Measurements from ENCODE around the gene PRDM2. TPM values are rescaled to one million over a fixed set of nuclear protein-coding genes. Genes with fewer than 3 reads are reported as not detected.
A peak's percentile ranks its signal among the peaks of the same experiment; 100 is the strongest.

The PRDM2 gene
- polyA plus RNA-seq, 1 of the 3 experiments (the other 2 are of a cell fraction), result 7.2 TPM

- DNase-seq, result peak; percentile 1
Observed at GRCh38 chr1:13830170-13830569, 130.2 kb downstream of the PRDM2 start.

More at GRCh38 chr1:13830170-13830569, 130.2 kb downstream of the PRDM2 start:
- no peaks in the 10 kb centered on the region for H3K9me3 ChIP-seq
- no peak overlapping the region for H3K9ac ChIP-seq
- no peak overlapping the region for H3K4me2 ChIP-seq
- H4K20me1 ChIP-seq (ENCODE audit: insufficient read depth), result no peaks in the 10 kb centered on the region
- H3K36me3 ChIP-seq (replicated peaks in 1 of 2; ENCODE audit: control insufficient read depth in 1 of 2, insufficient read depth in 2 of 2, low read length in 1 of 2), result no peaks in the 10 kb centered on the region
- TF ChIP-seq GABPA (IDR thresholded peaks at IDR 0.05; ENCODE audit: low read depth), result no peak
- no peak for TF ChIP-seq EP300 (IDR thresholded peaks at IDR 0.05; ENCODE audit: borderline replicate concordance in 1 of 2, low read depth in 1 of 2, low read length in 1 of 2)
- no peak for TF ChIP-seq FOXJ3 (CRISPR knock-in tag; IDR thresholded peaks at IDR 0.05)
- TF ChIP-seq, protein P1, sequence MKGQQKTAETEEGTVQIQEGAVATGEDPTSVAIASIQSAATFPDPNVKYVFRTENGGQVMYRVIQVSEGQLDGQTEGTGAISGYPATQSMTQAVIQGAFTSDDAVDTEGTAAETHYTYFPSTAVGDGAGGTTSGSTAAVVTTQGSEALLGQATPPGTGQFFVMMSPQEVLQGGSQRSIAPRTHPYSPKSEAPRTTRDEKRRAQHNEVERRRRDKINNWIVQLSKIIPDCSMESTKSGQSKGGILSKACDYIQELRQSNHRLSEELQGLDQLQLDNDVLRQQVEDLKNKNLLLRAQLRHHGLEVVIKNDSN (IDR thresholded peaks at IDR 0.05; ENCODE audit: borderline replicate concordance, low read depth), result no peak
- no peak for TF ChIP-seq ZBTB33 (IDR thresholded peaks at IDR 0.05; ENCODE audit: borderline replicate concordance, low read depth)
- no peak for TF ChIP-seq PBX3 (IDR thresholded peaks at IDR 0.05)
- TF ChIP-seq JUND (IDR thresholded peaks at IDR 0.05), result no peak
- TF ChIP-seq NRF1 (IDR thresholded peaks at IDR 0.05; ENCODE audit: low read depth, low read length), result no peak
- no peak for TF ChIP-seq TEAD4 (IDR thresholded peaks at IDR 0.05; ENCODE audit: borderline replicate concordance, insufficient read depth)
- no peak for TF ChIP-seq SMC3 (IDR thresholded peaks at IDR 0.05; ENCODE audit: low read depth, low read length)
- TF ChIP-seq RFX5 (IDR thresholded peaks at IDR 0.05; ENCODE audit: low read length), result no peak
- no peak for TF ChIP-seq USF2 (IDR thresholded peaks at IDR 0.05; ENCODE audit: borderline replicate concordance, low read depth, low read length)
- no peak for TF ChIP-seq MXI1 (IDR thresholded peaks at IDR 0.05; ENCODE audit: low read depth, low read length)
- no peak for TF ChIP-seq FOXM1 (IDR thresholded peaks at IDR 0.05; ENCODE audit: low read depth)
- no peaks in the 10 kb centered on the region for H3K79me2 ChIP-seq (ENCODE audit: insufficient read depth)
- no peak overlapping the region for H2AFZ ChIP-seq (ENCODE audit: low read depth)
- no peaks in the 10 kb centered on the region; a peak in 1 of 4 replicates for H3K4me1 ChIP-seq (ENCODE audit: control insufficient read depth in 1 of 2, insufficient read depth in 2 of 2, low read depth in 1 of 2, low read length in 1 of 2)
- no peaks in the 10 kb centered on the region for H3K9me2 ChIP-seq
- ChIA-PET CTCF (no interaction called here), POLR2A (no interaction called here)
- H3K27ac ChIP-seq (ENCODE audit: low read depth in 2 of 2, low read length in 1 of 2), result no peak overlapping the region
- 57% methylated on average over 7 of the region's 7 CpGs for WGBS (ENCODE audit: low lambda C conversion rate)
- no peak overlapping the region for H3K4me3 ChIP-seq (ENCODE audit: low read depth in 2 of 2, low read length in 1 of 2)
- no peaks in the 10 kb centered on the region for H3K27me3 ChIP-seq (ENCODE audit: insufficient read depth)
- H3F3A ChIP-seq (replicated peaks; ENCODE audit: insufficient read depth), result no peaks in the 10 kb centered on the region
